Measurements from ENCODE around the gene MRPL47.

MRPL47 gene

DNA sequence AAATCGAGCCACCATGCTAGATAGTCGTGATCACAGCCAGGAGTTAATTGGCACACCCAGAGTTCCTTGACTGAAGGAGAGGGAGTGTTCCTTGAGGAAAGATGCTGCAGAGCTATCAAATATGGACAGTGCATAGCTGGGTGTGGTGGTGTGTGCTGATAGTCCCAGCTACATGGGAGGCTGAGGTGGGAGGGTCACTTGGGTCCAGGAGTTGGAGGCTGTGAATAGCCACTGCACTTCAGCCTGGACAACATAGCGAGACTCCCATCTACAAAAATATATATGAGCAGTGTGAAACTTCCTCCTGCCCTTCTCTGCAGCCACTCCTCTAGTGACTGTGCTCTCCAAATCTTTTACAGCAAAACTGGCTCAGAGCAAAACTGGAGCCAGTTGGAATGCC is 38.4 kb upstream of the MRPL47 start:
- CTCF ChIA-PET = no interaction called here
- TF ChIP-seq, protein P1, sequence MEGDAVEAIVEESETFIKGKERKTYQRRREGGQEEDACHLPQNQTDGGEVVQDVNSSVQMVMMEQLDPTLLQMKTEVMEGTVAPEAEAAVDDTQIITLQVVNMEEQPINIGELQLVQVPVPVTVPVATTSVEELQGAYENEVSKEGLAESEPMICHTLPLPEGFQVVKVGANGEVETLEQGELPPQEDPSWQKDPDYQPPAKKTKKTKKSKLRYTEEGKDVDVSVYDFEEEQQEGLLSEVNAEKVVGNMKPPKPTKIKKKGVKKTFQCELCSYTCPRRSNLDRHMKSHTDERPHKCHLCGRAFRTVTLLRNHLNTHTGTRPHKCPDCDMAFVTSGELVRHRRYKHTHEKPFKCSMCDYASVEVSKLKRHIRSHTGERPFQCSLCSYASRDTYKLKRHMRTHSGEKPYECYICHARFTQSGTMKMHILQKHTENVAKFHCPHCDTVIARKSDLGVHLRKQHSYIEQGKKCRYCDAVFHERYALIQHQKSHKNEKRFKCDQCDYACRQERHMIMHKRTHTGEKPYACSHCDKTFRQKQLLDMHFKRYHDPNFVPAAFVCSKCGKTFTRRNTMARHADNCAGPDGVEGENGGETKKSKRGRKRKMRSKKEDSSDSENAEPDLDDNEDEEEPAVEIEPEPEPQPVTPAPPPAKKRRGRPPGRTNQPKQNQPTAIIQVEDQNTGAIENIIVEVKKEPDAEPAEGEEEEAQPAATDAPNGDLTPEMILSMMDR (conservative IDR thresholded peaks at IDR 0.05; ENCODE audit: low read depth) = no peak
- DNase-seq (ENCODE audit: low spot score) = no peak
- no peak overlapping the region for H3K27ac ChIP-seq
- POLR2A ChIA-PET (ENCODE audit: low non-redundant PET) = no interaction called here

DNA sequence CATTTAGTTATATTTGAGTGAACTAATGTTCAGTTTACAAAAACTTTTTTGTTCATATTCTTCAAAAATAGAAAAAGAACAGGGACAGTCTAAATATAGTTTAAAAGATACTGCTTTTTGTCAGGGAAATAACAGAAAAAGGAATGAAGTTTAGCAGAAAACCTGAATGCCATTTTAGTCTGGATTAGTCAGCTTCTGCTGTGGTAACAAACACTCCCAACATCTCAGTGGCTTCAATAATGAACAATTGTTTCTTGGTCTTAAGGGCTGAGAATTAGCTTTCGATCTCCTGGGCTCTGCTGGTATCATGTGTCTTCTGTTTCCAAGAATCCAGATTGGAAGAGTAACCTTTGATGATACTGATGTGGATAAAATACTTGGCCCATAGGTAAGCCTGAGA is 36.0 kb upstream of the MRPL47 start:
- ChIA-PET CTCF (no interaction called here), POLR2A (ENCODE audit: low non-redundant PET) (no interaction called here)
- no peak for DNase-seq (ENCODE audit: low spot score)
- TF ChIP-seq, protein P1 (conservative IDR thresholded peaks at IDR 0.05; ENCODE audit: low read depth) = no peak
- no peak overlapping the region for H3K27ac ChIP-seq

DNA sequence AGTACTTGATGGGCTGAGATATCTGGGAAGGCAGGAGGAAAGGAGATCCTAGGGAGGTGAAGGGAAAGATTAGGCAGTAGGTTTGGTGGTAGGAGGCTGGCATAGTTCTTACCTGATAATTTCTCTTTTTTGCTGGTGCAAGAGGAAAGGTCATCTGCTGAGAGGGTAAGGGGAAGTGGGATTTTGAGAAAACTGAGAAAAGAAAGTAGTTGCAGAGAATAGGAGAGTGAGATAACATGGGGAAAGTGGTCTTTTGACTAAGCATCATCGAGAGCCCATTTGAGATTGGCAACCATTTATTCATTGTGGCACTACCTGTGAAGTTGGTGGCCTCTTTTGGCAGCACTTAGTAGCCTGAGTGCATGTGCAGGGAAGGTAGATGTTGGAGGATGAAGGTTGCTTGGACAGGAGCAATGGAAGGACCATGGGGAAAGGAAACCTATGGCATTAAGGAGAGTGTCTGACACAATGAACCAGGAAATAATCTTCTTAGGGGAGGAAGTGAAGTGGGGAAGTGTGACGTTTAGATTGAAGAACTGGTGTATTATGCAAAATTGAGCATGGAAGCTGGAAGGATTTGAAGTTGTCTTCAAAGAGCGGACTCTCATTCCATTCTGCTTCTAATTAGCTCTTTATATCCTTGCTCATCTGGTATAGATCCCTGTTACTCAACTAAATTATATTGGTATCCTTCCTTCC is 26.5 kb upstream of the MRPL47 start:
- no peak for DNase-seq (ENCODE audit: low spot score)
- ChIA-PET CTCF (interaction anchor here (0.6 kb wide), 1 partner anchor 727 kb away, joined by 3 read pairs; no protein-coding TSS in a partner anchor), POLR2A (ENCODE audit: low non-redundant PET) (no interaction called here)
- H3K27ac ChIP-seq = no peak overlapping the region
- TF ChIP-seq, protein P1 (conservative IDR thresholded peaks at IDR 0.05; ENCODE audit: low read depth) = no peak

DNA sequence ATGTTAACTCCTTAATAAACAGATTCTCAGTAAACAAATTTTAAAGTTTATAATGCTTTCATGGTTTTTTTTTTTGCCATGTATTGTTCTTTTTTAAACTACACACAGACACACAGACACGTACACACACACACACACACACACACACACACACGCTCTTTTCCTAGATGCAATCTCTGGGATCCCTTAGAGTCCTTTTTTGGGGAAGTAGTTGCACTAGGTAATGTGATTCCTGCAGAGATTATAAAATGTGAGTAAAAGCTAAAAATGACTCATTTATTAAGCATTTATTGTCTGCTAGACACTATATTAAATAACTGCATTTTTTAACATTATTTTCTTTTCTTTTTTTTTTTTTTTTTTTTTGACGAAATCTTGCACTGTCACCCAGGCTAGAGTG is 20.0 kb upstream of the MRPL47 start:
- CTCF ChIA-PET = interaction anchor here (0.6 kb wide), 2 partner anchors 20 to 1190 kb away, joined by 3 read pairs; no protein-coding TSS in a partner anchor
- TF ChIP-seq, protein P1 (conservative IDR thresholded peaks at IDR 0.05; ENCODE audit: low read depth) = no peak
- no peak for DNase-seq (ENCODE audit: low spot score)
- POLR2A ChIA-PET (ENCODE audit: low non-redundant PET) = no interaction called here
- H3K27ac ChIP-seq = no peak overlapping the region

DNA sequence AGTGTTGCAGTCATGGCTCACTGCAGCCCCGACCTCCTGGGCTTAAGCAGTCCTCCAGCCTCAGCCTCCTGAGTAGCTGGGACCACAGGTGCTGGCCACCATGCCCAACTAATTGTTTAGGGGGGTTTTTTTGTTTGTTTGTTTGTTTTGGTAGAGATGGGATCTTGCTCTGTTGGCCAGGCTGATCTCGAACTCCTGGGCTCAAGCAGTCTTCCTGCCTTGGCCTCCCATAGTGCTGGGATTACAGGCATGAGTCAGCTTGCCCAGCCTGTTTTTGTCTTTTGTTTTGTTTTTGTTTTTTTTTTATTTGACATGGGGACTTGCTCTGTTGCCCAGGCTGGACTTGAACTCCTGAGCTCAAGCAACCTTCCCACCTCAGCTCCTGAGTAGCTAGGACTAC is 17.6 kb upstream of the MRPL47 start:
- no peak for DNase-seq (ENCODE audit: low spot score)
- ChIA-PET CTCF (interaction anchor here (0.7 kb wide), 1 partner anchor 307 kb away, joined by 5 read pairs; no protein-coding TSS in a partner anchor), POLR2A (ENCODE audit: low non-redundant PET) (no interaction called here)
- no peak overlapping the region for H3K27ac ChIP-seq
- TF ChIP-seq, protein P1 (conservative IDR thresholded peaks at IDR 0.05; ENCODE audit: low read depth) = no peak

DNA sequence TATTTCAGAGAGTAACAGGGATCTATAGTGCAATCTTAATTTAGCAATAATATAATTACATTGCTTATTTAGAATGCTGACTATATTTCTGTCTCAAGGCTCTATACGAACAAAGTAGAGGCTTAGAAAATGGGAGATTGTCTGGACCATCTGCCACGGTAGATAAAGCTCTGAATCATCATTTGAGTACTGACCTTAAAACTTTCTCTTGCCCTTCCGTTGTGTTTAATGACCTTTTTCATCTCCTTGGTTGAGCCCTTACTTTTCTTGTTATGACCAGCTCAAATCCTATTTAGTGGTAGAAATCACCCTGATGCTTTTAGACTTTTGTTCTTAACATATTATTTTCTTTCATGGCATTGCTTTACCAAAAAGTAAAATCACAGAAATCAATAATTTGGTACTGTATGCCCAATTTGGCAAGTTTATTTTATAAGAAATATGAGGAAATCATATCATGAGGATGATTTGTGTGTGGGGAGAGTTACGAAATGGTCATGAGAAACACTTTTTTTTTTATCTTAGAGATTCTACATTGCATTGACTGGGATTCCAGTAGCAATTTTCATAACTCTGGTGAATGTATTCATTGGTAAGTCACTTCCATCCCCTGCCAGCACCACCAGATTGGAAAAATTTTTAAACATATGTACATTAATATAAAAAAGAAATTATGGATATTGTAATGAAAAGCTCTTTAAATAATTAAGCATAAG is 11.2 kb upstream of the MRPL47 start:
- CTCF ChIA-PET = no interaction called here
- TF ChIP-seq, protein P1 (conservative IDR thresholded peaks at IDR 0.05; ENCODE audit: low read depth) = no peak
- H3K27ac ChIP-seq = no peak overlapping the region
- DNase-seq (ENCODE audit: low spot score) = no peak
- POLR2A ChIA-PET (ENCODE audit: low non-redundant PET) = no interaction called here

Data from RWPE1 (cell line).